HEK293 (cell line): Measurements from ENCODE around the gene TRIM9.

Source experiments
- CTCF ChIA-PET: fragments of 350-600 bp; formaldehyde crosslinking; extraction: SDS; loops from one replicate; lab custom pipeline; 2021; ENCODE audit warnings: antibody characterized with exemption; lab: Yijun Ruan, JAX
- POLR2A ChIA-PET: fragments of 300-600 bp; formaldehyde crosslinking; extraction: SDS; loops from one replicate; lab custom pipeline; 2020; ENCODE audit warnings: antibody characterized with exemption, inconsistent platforms; lab: Yijun Ruan, JAX
- H3K27ac ChIP-seq: fragments of 200-500 bp; sonication (Bioruptor generic); 2 replicates; pipeline ENCODE4 v1.5.1; 2014; ENCODE audit warnings: low read depth, low read length, control low read depth, inconsistent platforms; ENCODE audit errors: extremely low read depth
- H3K36me3 ChIP-seq, 2 experiments: fragments of 200-500 bp in 1 of 2; sonication (Bioruptor generic) in 1 of 2; 1 replicate in 1 of 2; 2 replicates in 1 of 2; pipeline ENCODE4 v1.5.1; 2014 to 2017; ENCODE audit warnings: inconsistent platforms in 2 of 2, low read length in 2 of 2; ENCODE audit not compliant: control insufficient read depth in 2 of 2, insufficient read depth in 1 of 2
- H3K4me1 ChIP-seq: fragments of 200-500 bp; sonication (Bioruptor generic); 2 replicates; pipeline ENCODE4 v1.5.1; 2014; ENCODE audit warnings: mild to moderate bottlenecking, low read length, inconsistent platforms; ENCODE audit not compliant: control insufficient read depth, insufficient read depth
- H3K4me3 ChIP-seq: 2 replicates; pipeline ENCODE4 v1.5.1; 2011; ENCODE audit warnings: low read depth, mild to moderate bottlenecking, control low read depth, low read length, moderate library complexity
- H3K9me3 ChIP-seq: fragments of 200-500 bp; sonication (Bioruptor generic); 2 replicates; pipeline ENCODE4 v1.5.1; 2014; ENCODE audit warnings: low read depth, low read length, inconsistent platforms; ENCODE audit not compliant: control insufficient read depth, insufficient read depth
- AEBP2 ChIP-seq: fragments of 450-650 bp; formaldehyde crosslinking; IDR thresholded peaks from 2 replicates; pipeline ENCODE4 v1.5.1; 2016; ENCODE audit warnings: missing biosample characterization, missing genetic modification characterization, borderline replicate concordance
- OSR2 ChIP-seq: fragments of 450-650 bp; formaldehyde crosslinking; IDR thresholded peaks from 2 replicates; pipeline ENCODE4 v1.5.1; 2016; ENCODE audit warnings: missing biosample characterization, missing genetic modification characterization
- TRIM28 ChIP-seq: IDR thresholded peaks from 2 replicates; pipeline ENCODE4 v1.6.1; 2011; ENCODE audit warnings: low read length, control low read depth, borderline replicate concordance
- ZBTB10 ChIP-seq: fragments of 450-650 bp; formaldehyde crosslinking; IDR thresholded peaks from 2 replicates; pipeline ENCODE4 v1.5.1; 2016; ENCODE audit warnings: missing biosample characterization, missing genetic modification characterization
- ZBTB8A ChIP-seq: fragments of 450-650 bp; formaldehyde crosslinking; IDR thresholded peaks from 2 replicates; pipeline ENCODE4 v1.5.1; 2016; ENCODE audit warnings: missing biosample characterization, missing genetic modification characterization
- ZFP3 ChIP-seq: fragments of 450-650 bp; formaldehyde crosslinking; IDR thresholded peaks from 2 replicates; pipeline ENCODE4 v1.5.1; 2016; ENCODE audit warnings: low read depth, missing biosample characterization, missing genetic modification characterization
- ZNF10 ChIP-seq: fragments of 450-650 bp; formaldehyde crosslinking; IDR thresholded peaks from 2 replicates; pipeline ENCODE4 v1.5.1; 2017; ENCODE audit warnings: missing biosample characterization, missing genetic modification characterization
- ZNF155 ChIP-seq: fragments of 450-650 bp; formaldehyde crosslinking; IDR thresholded peaks from 2 replicates; pipeline ENCODE4 v1.5.1; 2016; ENCODE audit warnings: missing biosample characterization, missing genetic modification characterization
- ZNF239 ChIP-seq: fragments of 450-650 bp; formaldehyde crosslinking; IDR thresholded peaks from 2 replicates; pipeline ENCODE4 v1.5.1; 2016; ENCODE audit warnings: missing biosample characterization, missing genetic modification characterization
- ZNF248 ChIP-seq: fragments of 450-650 bp; formaldehyde crosslinking; IDR thresholded peaks from 2 replicates; pipeline ENCODE4 v1.5.1; 2017; ENCODE audit warnings: missing biosample characterization, missing genetic modification characterization
- ZNF311 ChIP-seq: fragments of 450-650 bp; formaldehyde crosslinking; IDR thresholded peaks from 2 replicates; pipeline ENCODE4 v1.5.1; 2017; ENCODE audit warnings: missing biosample characterization, missing genetic modification characterization, borderline replicate concordance
- ZNF335 ChIP-seq: fragments of 450-650 bp; formaldehyde crosslinking; conservative IDR thresholded peaks from 2 replicates; pipeline ENCODE4 v1.5.1; 2016; ENCODE audit warnings: missing biosample characterization, missing genetic modification characterization
- ZNF354C ChIP-seq: fragments of 450-650 bp; formaldehyde crosslinking; IDR thresholded peaks from 2 replicates; pipeline ENCODE4 v1.5.1; 2016; ENCODE audit warnings: missing biosample characterization, missing genetic modification characterization, low read depth, borderline replicate concordance
- ZNF362 ChIP-seq: fragments of 450-650 bp; formaldehyde crosslinking; IDR thresholded peaks from 2 replicates; pipeline ENCODE4 v1.5.1; 2016; ENCODE audit warnings: missing biosample characterization, missing genetic modification characterization
- ZNF548 ChIP-seq: fragments of 450-650 bp; formaldehyde crosslinking; IDR thresholded peaks from 2 replicates; pipeline ENCODE4 v1.5.1; 2016; ENCODE audit warnings: missing biosample characterization, missing genetic modification characterization
- ZNF558 ChIP-seq: fragments of 450-650 bp; formaldehyde crosslinking; IDR thresholded peaks from 2 replicates; pipeline ENCODE4 v1.5.1; 2016; ENCODE audit warnings: missing biosample characterization, missing genetic modification characterization
- ZNF600 ChIP-seq: fragments of 450-650 bp; formaldehyde crosslinking; IDR thresholded peaks from 2 replicates; pipeline ENCODE4 v1.5.1; 2016; ENCODE audit warnings: missing biosample characterization, missing genetic modification characterization
- ZNF639 ChIP-seq: fragments of 450-650 bp; formaldehyde crosslinking; IDR thresholded peaks from 2 replicates; pipeline ENCODE4 v1.5.1; 2016; ENCODE audit warnings: missing biosample characterization, missing genetic modification characterization
- ZSCAN16 ChIP-seq: fragments of 450-650 bp; formaldehyde crosslinking; IDR thresholded peaks from 2 replicates; pipeline ENCODE4 v1.5.1; 2016; ENCODE audit warnings: missing biosample characterization, missing genetic modification characterization

Gene TRIM9

GRCh38 chr14:50948205-50948604 lies 146.7 kb downstream of the TRIM9 start (continued):
- TF ChIP-seq ZNF362 (tag by site-specific recombination) (no peak), ZNF10 (tag by site-specific recombination) (no peak), ZNF639 (tag by site-specific recombination) (no peak), ZNF548 (tag by site-specific recombination) (no peak), ZFP3 (tag by site-specific recombination) (no peak), AEBP2 (tag by site-specific recombination) (no peak), ZNF335 (tag by site-specific recombination) (no peak), ZBTB8A (tag by site-specific recombination) (no peak), ZNF311 (tag by site-specific recombination) (no peak)

GRCh38 chr14:50947446-50947845 lies 147.5 kb downstream of the TRIM9 start:
- Histone ChIP-seq H3K4me3 (no peak overlapping the region), H3K27ac (no peak overlapping the region), H3K4me1 (peaks cover 3% of the 10 kb centered on the region; the same call in 1 of the 2 replicates), H3K9me3 (no peaks in the 10 kb centered on the region), H3K36me3 (peaks cover 1 to 2% of the 10 kb centered on the region in 2 experiments; a peak in 2 of 3 replicates)
- ChIA-PET CTCF (no interaction called here), POLR2A (no interaction called here)
- peak; percentile 32; the same call in 1 of the 2 replicates for TF ChIP-seq TRIM28
- peak; percentile 41; the same call in 1 of the 2 replicates for TF ChIP-seq ZNF600 (tag by site-specific recombination)
- TF ChIP-seq OSR2, result peak; percentile 68
- TF ChIP-seq ZNF354C (tag by site-specific recombination), result no peak

- POLR2A ChIA-PET, result interaction anchor here (0.7 to 1.4 kb wide), 2 partner anchors 146 to 149 kb away, joined by 3 to 4 read pairs; no protein-coding TSS in a partner anchor
- CTCF ChIA-PET, result interaction anchor here (3.2 kb wide), 1 partner anchor 8 kb away, joined by 16 read pairs; no protein-coding TSS in a partner anchor
- peaks cover 6 to 12% of the 10 kb centered on the region in 2 experiments; a peak in 2 of 3 replicates for H3K36me3 ChIP-seq
Observed at GRCh38 chr14:50946234-50946935, 148.5 kb downstream of the TRIM9 start.

More at GRCh38 chr14:50946234-50946935, 148.5 kb downstream of the TRIM9 start:
- no peak overlapping the region for H3K4me3 ChIP-seq
- peaks cover 3% of the 10 kb centered on the region; the same call in 1 of the 2 replicates for H3K4me1 ChIP-seq
- no peaks in the 10 kb centered on the region for H3K9me3 ChIP-seq
- TF ChIP-seq ZSCAN16 (tag by site-specific recombination) (no peak), ZNF558 (no peak), ZNF239 (no peak), ZFP3 (tag by site-specific recombination) (no peak), ZNF155 (no peak), TRIM28 (no peak), ZNF248 (tag by site-specific recombination) (no peak), ZBTB10 (tag by site-specific recombination) (no peak)
- H3K27ac ChIP-seq, result no peak overlapping the region
